ENCODE measurements around the gene POLK. TPM values are rescaled to one million over a fixed set of nuclear protein-coding genes. Genes with fewer than 3 reads are reported as not detected.

Gene POLK
- total and polyA plus RNA-seq, 2 of the 13 experiments (the other 11 are each of a cell fraction or from before 2014, with no cell fraction given), result 8.6 to 11.7 TPM

- TF ChIP-seq ZNF407 (CRISPR knock-in tag; IDR thresholded peaks at IDR 0.05; ENCODE audit: not compliant biosample characterization) (no peak), ZNF230 (CRISPR knock-in tag; IDR thresholded peaks at IDR 0.05) (no peak), ARID2 (CRISPR knock-in tag; IDR thresholded peaks at IDR 0.05; ENCODE audit: borderline replicate concordance) (no peak), BATF2 (CRISPR knock-in tag; IDR thresholded peaks at IDR 0.05) (no peak), MED13 (CRISPR knock-in tag; IDR thresholded peaks at IDR 0.05) (no peak), ZNF574 (CRISPR knock-in tag; IDR thresholded peaks at IDR 0.05) (no peak), ZBTB20 (CRISPR knock-in tag; IDR thresholded peaks at IDR 0.05; ENCODE audit: borderline replicate concordance, low read depth) (no peak), DDIT3 (CRISPR knock-in tag; IDR thresholded peaks at IDR 0.05) (no peak), PHF8 (CRISPR knock-in tag; IDR thresholded peaks at IDR 0.05) (no peak), SNAPC5 (CRISPR knock-in tag; IDR thresholded peaks at IDR 0.05; ENCODE audit: borderline replicate concordance) (no peak), KAT2B (IDR thresholded peaks at IDR 0.05; ENCODE audit: borderline replicate concordance, low read depth, low read length) (no peak), ZNF790 (CRISPR knock-in tag; IDR thresholded peaks at IDR 0.05; ENCODE audit: borderline replicate concordance) (no peak), TFDP2 (CRISPR knock-in tag; IDR thresholded peaks at IDR 0.05) (no peak), EED (CRISPR knock-in tag; IDR thresholded peaks at IDR 0.05) (no peak), ZNF816 (CRISPR knock-in tag; IDR thresholded peaks at IDR 0.05; ENCODE audit: borderline replicate concordance) (no peak)
Measured at GRCh38 chr5:75523275-75523674, 11.6 kb downstream of the POLK start (continued).
